T-cell (primary cell): Measurements from ENCODE around the gene LRRTM4. TPM values are rescaled to one million over a fixed set of nuclear protein-coding genes. Genes with fewer than 3 reads are reported as not detected.
"Not testable (repeated sequence)": the region's sequence is repeated elsewhere in the genome, so short reads cannot be mapped to it uniquely, and the experiment has no call there.

ENCODE experiments used
- ATAC-seq, 4 experiments: fragments of 200-7000 bp in 3 of 4; fragments of 150-1000 bp in 1 of 4; cut with Tn5 transposase; replicated peaks in 1 of 4; 1 replicate in 3 of 4; 2 replicates in 1 of 4; pipeline ENCODE4 v1.10.0; 2021; ENCODE audit warnings: moderate library complexity in 3 of 4, mild to moderate bottlenecking in 2 of 4, moderate number of reproducible peaks in 1 of 4
- CTCF ChIA-PET, 2 donors: fragments of 300-600 bp; sonication (Branson Sonifier 250); formaldehyde crosslinking; loops; one replicate each; lab custom pipeline; 2022; ENCODE audit warnings: antibody characterized with exemption in 2 of 2; lab: Charles Lee
- POLR2A ChIA-PET, 2 donors: fragments of 300-600 bp; sonication (Branson Sonifier 250); formaldehyde crosslinking; loops; one replicate each; lab custom pipeline; 2022; ENCODE audit warnings: antibody characterized with exemption in 2 of 2; lab: Charles Lee
- DNase-seq, 35 experiments: peaks; one replicate each; pipeline versions ENCODE4 v3.0.0 to v3.0.0-alpha.2; 2013 to 2023
- H3K27ac ChIP-seq: one replicate; pipeline ENCODE4 v1.5.1; 2013; ENCODE audit warnings: low read length
- H3K27me3 ChIP-seq, 2 experiments: replicated peaks in 1 of 2; 1 replicate in 1 of 2; 2 replicates in 1 of 2; pipeline versions ENCODE4 v1.6.1 to v1.7.0; 2013; ENCODE audit warnings: low read length in 1 of 2, mixed read lengths in 1 of 2; ENCODE audit not compliant: control insufficient read depth in 2 of 2, insufficient read depth in 2 of 2; ENCODE audit errors: extremely low read depth in 1 of 2
- H3K36me3 ChIP-seq, 2 donors: 1 replicate in 1 of 2; 2 replicates in 1 of 2; pipeline versions ENCODE4 v1.6.1 to v1.7.0; 2013; ENCODE audit warnings: low read length in 1 of 2; ENCODE audit not compliant: control insufficient read depth in 2 of 2, insufficient read depth in 1 of 2; ENCODE audit errors: extremely low read depth in 1 of 2
- H3K4me1 ChIP-seq, 2 experiments: 1 replicate in 1 of 2; 2 replicates in 1 of 2; pipeline versions ENCODE4 v1.6.1 to v1.7.0; 2013; ENCODE audit warnings: low read length in 2 of 2, mixed read lengths in 1 of 2; ENCODE audit not compliant: insufficient read depth in 2 of 2, control insufficient read depth in 1 of 2; ENCODE audit errors: extremely low read depth in 1 of 2
- H3K4me3 ChIP-seq, 2 donors: 1 replicate in 1 of 2; 2 replicates in 1 of 2; pipeline versions ENCODE4 v1.5.1 to v1.7.0; 2013; ENCODE audit warnings: mild to moderate bottlenecking in 2 of 2, low read length in 1 of 2, moderate library complexity in 1 of 2; ENCODE audit not compliant: control insufficient read depth in 1 of 2; ENCODE audit errors: extremely low read depth in 1 of 2
- H3K9me3 ChIP-seq: 2 replicates; pipeline ENCODE4 v1.7.0; 2013
- H3K27ac Mint-ChIP-seq, 2 donors: one replicate each; pipeline ENCODE4 v1.8.0; 2020 to 2021; ENCODE audit warnings: mild to moderate bottlenecking in 2 of 2, mixed read lengths in 2 of 2
- H3K27me3 Mint-ChIP-seq, 2 donors: one replicate each; pipeline ENCODE4 v1.8.0; 2021 to 2022; ENCODE audit warnings: mixed read lengths in 2 of 2
- H3K36me3 Mint-ChIP-seq: one replicate; pipeline ENCODE4 v1.8.0; 2021; ENCODE audit warnings: mixed read lengths
- H3K4me1 Mint-ChIP-seq, 3 donors: one replicate each; pipeline ENCODE4 v1.8.0; 2020 to 2022; ENCODE audit warnings: mixed read lengths in 3 of 3, mild to moderate bottlenecking in 1 of 3
- H3K4me3 Mint-ChIP-seq, 3 donors: one replicate each; pipeline ENCODE4 v1.8.0; 2020 to 2022; ENCODE audit warnings: mild to moderate bottlenecking in 3 of 3, mixed read lengths in 3 of 3, moderate library complexity in 3 of 3
- H3K9me3 Mint-ChIP-seq, 3 donors: one replicate each; pipeline ENCODE4 v1.8.0; 2020 to 2022; ENCODE audit warnings: mixed read lengths in 3 of 3
- WGBS: methylation state at CpG from one replicate; pipeline ENCODE4 v1.1.5; 2013; ENCODE audit warnings: missing lambda C conversion rate; ENCODE audit not compliant: insufficient coverage; 5-methylcytosine and 5-hydroxymethylcytosine counted together
- total RNA-seq, 35 experiments: library from RNA in 6 of 35; stranded (reverse) in 6 of 35; fragments of 120-200 nt in 1 of 35; gene quantifications; one replicate each; pipeline versions ENCODE4 v1.2.1 to v1.2.4 and lab custom pipeline; 2013 to 2026

The LRRTM4 gene
- total RNA-seq, 5 donors from 2014 or later (not counting 1 experiment from before 2014, with no cell fraction given) = not detected

GRCh38 chr2:77104554-77104953, 417.6 kb downstream of the LRRTM4 start:
- no peaks in the 10 kb centered on the region for H3K36me3 Mint-ChIP-seq
- 79% methylated on average over 6 of the region's 6 CpGs for WGBS
- Histone ChIP-seq H3K27ac (no peak overlapping the region), H3K9me3 (no peaks in the 10 kb centered on the region), H3K36me3 (no peaks in the 10 kb centered on the region), H3K4me1 (no peaks in the 10 kb centered on the region), H3K4me3 (no peak overlapping the region), H3K27me3 (no peaks in the 10 kb centered on the region)
- peaks cover 12 to 41% (median 15%) of the 10 kb centered on the region in 3 donors for H3K9me3 Mint-ChIP-seq
- no peak overlapping the region for H3K27ac Mint-ChIP-seq
- H3K4me1 Mint-ChIP-seq = no peaks in the 10 kb centered on the region
- POLR2A ChIA-PET = no interaction called here
- ATAC-seq = no peak
- H3K4me3 Mint-ChIP-seq = no peak overlapping the region
- no peak for DNase-seq
- CTCF ChIA-PET = no interaction called here
- H3K27me3 Mint-ChIP-seq = no peaks in the 10 kb centered on the region

- POLR2A ChIA-PET = no interaction called here
- Mint-ChIP-seq H3K9me3 (peaks cover 10 to 32% (median 10%) of the 10 kb centered on the region in 3 donors), H3K4me3 (no peak overlapping the region)
These were observed 419.2 kb downstream of the LRRTM4 start for GRCh38 chr2:77102927-77103326.

GRCh38 chr2:77101796-77102452, 420.3 kb downstream of the LRRTM4 start:
- Histone ChIP-seq H3K27me3 (no peaks in the 10 kb centered on the region), H3K4me1 (no peaks in the 10 kb centered on the region), H3K9me3 (no peaks in the 10 kb centered on the region), H3K4me3 (no peak overlapping the region), H3K36me3 (no peaks in the 10 kb centered on the region), H3K27ac (no peak overlapping the region)
- WGBS = 65% methylated on average over 6 of the region's 8 CpGs
- H3K4me1 Mint-ChIP-seq = no peaks in the 10 kb centered on the region
- no peaks in the 10 kb centered on the region for H3K27me3 Mint-ChIP-seq
- no peaks in the 10 kb centered on the region for H3K36me3 Mint-ChIP-seq
- H3K27ac Mint-ChIP-seq = no peak overlapping the region
- no peak for DNase-seq
- POLR2A ChIA-PET = no interaction called here
- no peak for ATAC-seq
- CTCF ChIA-PET = no interaction called here
- peaks cover 8 to 31% (median 10%) of the 10 kb centered on the region in 3 donors for H3K9me3 Mint-ChIP-seq
- no peak overlapping the region for H3K4me3 Mint-ChIP-seq

More at GRCh38 chr2:77102927-77103326, 419.2 kb downstream of the LRRTM4 start:
- H3K4me1 Mint-ChIP-seq = no peaks in the 10 kb centered on the region
- no peaks in the 10 kb centered on the region for H3K27me3 Mint-ChIP-seq
- H3K4me1 ChIP-seq = no peaks in the 10 kb centered on the region
- H3K27ac ChIP-seq = no peak overlapping the region
- no peak overlapping the region for H3K27ac Mint-ChIP-seq
- no CpG with 5 or more reads among the region's 2 CpGs for WGBS
- no peak for ATAC-seq
- H3K36me3 Mint-ChIP-seq = no peaks in the 10 kb centered on the region
- CTCF ChIA-PET = no interaction called here
- DNase-seq = no peak
- H3K4me3 ChIP-seq = no peak overlapping the region
- H3K27me3 ChIP-seq = no peaks in the 10 kb centered on the region
- H3K9me3 ChIP-seq = no peaks in the 10 kb centered on the region
- no peaks in the 10 kb centered on the region for H3K36me3 ChIP-seq

GRCh38 chr2:77099961-77100360, 422.2 kb downstream of the LRRTM4 start:
- H3K36me3 Mint-ChIP-seq = no peaks in the 10 kb centered on the region
- CTCF ChIA-PET = no interaction called here
- no CpG with 5 or more reads among the region's 2 CpGs for WGBS

GRCh38 chr2:77095525-77095924, 426.7 kb downstream of the LRRTM4 start:
- ATAC-seq, H3K4me1 Mint-ChIP-seq, H3K27ac Mint-ChIP-seq, H3K9me3 ChIP-seq, H3K27ac ChIP-seq, DNase-seq, H3K36me3 ChIP-seq, H3K36me3 Mint-ChIP-seq, CTCF ChIA-PET, H3K27me3 Mint-ChIP-seq, H3K4me1 ChIP-seq, H3K4me3 Mint-ChIP-seq, H3K27me3 ChIP-seq, POLR2A ChIA-PET, H3K4me3 ChIP-seq: not testable (repeated sequence)
- H3K9me3 Mint-ChIP-seq = peaks cover 10 to 22% (median 11%) of the 10 kb centered on the region in 3 donors
- WGBS = 66% methylated on average over 2 of the region's 8 CpGs

More at GRCh38 chr2:77099961-77100360, 422.2 kb downstream of the LRRTM4 start:
- Mint-ChIP-seq H3K27me3 (no peaks in the 10 kb centered on the region), H3K9me3 (peaks cover 8 to 27% (median 13%) of the 10 kb centered on the region in 3 donors), H3K4me3 (no peak overlapping the region), H3K27ac (no peak overlapping the region), H3K4me1 (no peaks in the 10 kb centered on the region)
- no peaks in the 10 kb centered on the region for H3K36me3 ChIP-seq
- H3K27ac ChIP-seq = no peak overlapping the region
- no peaks in the 10 kb centered on the region for H3K27me3 ChIP-seq
- POLR2A ChIA-PET = no interaction called here
- ATAC-seq (no peak), DNase-seq (no peak)
- H3K4me1 ChIP-seq = no peaks in the 10 kb centered on the region
- no peaks in the 10 kb centered on the region for H3K9me3 ChIP-seq
- no peak overlapping the region for H3K4me3 ChIP-seq

- H3K9me3 ChIP-seq = no peaks in the 10 kb centered on the region
- H3K27me3 ChIP-seq = no peaks in the 10 kb centered on the region
- H3K36me3 ChIP-seq = no peaks in the 10 kb centered on the region
- DNase-seq (no peak), ATAC-seq (no peak)
- H3K4me1 Mint-ChIP-seq = no peaks in the 10 kb centered on the region
- H3K9me3 Mint-ChIP-seq = peaks cover 10 to 20% (median 13%) of the 10 kb centered on the region in 3 donors
- no peak overlapping the region for H3K4me3 Mint-ChIP-seq
- peaks cover 0 to 3% of the 10 kb centered on the region in 2 donors for H3K27me3 Mint-ChIP-seq
- no peaks in the 10 kb centered on the region for H3K4me1 ChIP-seq
- no peak overlapping the region for H3K27ac ChIP-seq
- POLR2A ChIA-PET = no interaction called here
- CTCF ChIA-PET = no interaction called here
- no peak overlapping the region for H3K4me3 ChIP-seq
- no peaks in the 10 kb centered on the region for H3K36me3 Mint-ChIP-seq
- H3K27ac Mint-ChIP-seq = no peak overlapping the region
- no CpG with 5 or more reads among the region's 1 CpG for WGBS
These were observed 427.1 kb downstream of the LRRTM4 start for GRCh38 chr2:77095096-77095495.
